HS-5 (cell line): ENCODE measurements around the gene OTOF.

Experiments used
- DNase-seq: peaks from one replicate; pipeline ENCODE4 v3.0.0-alpha.2; 2012; ENCODE audit warnings: low read depth

Gene OTOF

DNA sequence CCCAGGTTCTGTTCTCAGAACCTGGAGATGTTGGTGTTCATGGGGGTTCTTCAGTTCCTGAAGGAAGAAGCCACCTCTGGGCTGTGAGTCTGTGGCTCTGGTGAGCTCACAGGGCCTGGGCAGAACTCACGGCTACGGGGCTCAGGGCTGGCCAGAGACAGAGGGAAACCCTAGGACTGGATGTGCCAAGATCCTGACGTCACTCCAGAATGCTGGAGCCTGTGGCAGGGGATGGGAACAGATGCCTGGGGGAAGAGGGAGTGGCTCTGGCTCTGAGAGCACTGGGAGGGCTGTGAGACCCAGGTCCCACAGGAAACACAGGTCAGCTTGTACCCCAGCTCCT, at the start of gene OTOF:
Gene OTOF (minus strand): TSS at position 214 of the 343 bp plus-strand sequence.
- no peak for DNase-seq

DNA sequence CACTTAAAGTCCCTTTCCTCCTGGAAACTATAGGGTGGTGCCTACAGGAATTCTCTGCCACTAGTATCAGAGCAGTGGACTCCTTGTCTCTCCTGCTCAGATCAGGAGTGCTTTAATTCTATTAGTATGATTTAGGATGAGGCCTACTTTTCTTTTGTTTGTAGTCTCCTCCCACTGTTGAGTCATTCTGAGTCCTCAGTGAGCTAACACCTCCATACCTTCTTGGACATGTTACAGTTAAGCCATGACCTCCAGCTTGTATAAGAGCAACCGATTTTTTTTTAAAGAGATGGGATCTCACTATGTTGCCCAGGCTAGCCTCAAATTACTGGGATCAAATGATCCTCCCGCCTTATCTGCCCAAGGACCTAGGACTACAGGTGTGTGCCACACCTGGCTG, 48.7 kb upstream of the OTOF start:
- no peak for DNase-seq

DNA sequence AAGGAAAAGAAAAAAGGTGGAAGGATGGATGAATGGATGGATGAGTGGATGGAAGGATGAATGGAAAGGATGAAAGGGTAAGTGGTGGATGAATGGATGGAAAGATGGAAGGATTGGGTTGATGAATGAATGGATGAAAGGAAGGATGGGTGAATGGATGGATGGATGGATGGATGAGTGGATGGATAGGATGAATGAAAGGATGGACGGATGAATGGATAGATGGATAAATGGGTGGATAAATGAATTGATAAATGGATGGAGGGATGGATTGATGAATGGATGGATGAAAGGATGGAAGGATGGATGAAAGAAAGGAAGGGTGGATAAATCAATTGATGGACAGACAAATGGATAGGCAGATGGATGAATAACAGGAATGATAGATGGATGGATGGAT, 48.2 kb upstream of the OTOF start:
- DNase-seq, result no peak

DNA sequence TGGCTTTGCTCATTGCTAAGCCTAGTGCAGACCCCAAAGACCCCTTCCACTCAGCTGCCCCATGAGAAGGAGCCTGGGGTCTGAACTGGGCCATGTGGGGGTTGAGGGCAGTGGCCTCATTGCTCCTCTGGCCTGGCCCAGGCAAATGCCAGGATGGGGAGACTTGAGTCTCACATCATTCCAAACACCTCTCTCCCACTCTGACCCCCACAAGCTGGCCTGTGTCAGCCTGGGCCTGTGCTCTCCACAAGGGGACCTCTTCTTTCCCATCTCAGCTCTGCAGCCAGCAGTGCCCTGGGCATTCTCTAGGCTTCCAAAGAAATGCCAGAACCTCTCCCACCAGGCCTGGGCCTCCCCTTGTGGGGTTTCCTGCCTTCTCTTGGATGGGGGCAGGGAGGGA, 45.8 kb upstream of the OTOF start:
- no peak for DNase-seq

DNA sequence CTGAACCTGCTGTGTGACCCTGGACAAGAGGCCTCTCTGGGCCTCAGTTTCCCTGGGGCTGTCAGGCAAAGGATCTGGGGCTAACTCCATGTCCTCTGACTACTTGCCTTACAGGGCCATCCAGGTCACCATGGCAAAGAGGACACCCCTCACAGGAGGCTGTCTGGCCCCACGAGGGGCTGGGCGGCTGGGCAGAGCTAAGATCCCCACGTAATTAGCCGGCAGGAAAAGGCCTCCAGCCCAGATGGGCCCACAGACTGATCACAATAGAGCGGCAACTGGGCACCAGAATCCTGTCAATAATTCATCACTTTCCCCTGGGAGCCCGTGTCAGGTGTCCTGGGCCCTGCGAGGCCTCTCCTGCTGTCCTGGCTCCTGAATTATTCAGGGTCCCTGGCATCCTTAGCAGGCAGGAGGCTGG, 44.8 kb upstream of the OTOF start:
- DNase-seq, result no peak

DNA sequence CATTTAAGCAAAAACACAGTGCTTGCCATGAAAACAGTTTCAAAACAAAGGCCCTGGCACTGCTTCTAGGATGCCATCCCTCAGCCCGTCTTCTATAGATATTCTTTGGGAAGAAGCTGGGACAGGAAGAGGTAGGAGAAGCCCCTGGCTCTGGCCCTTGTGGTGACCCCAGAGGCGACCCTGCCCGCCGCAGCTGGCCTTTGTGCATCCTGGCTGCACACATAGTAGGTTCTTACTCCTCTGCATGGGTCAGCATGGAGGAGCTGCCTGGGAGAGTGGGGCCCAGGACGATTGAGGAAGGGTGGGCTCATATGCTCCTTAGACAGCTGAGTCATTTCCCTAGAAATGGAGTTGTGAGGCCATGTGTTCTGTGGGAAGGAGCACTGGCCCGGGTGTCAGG, 44.4 kb upstream of the OTOF start:
- DNase-seq, result no peak

DNA sequence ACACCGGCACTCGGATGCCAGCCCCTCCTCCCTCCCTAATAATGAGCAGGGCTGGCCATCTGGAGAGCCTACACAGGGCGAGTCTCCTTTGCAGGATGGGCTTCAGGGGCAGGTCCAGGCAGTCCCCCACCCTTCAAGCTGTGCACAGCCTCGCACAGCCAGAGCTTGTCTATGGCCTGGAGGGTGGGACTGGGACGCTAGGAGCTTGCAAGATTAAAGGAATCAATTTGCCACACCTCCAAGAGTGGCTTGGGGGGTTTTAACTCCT, 43.9 kb upstream of the OTOF start:
- DNase-seq, result no peak

DNA sequence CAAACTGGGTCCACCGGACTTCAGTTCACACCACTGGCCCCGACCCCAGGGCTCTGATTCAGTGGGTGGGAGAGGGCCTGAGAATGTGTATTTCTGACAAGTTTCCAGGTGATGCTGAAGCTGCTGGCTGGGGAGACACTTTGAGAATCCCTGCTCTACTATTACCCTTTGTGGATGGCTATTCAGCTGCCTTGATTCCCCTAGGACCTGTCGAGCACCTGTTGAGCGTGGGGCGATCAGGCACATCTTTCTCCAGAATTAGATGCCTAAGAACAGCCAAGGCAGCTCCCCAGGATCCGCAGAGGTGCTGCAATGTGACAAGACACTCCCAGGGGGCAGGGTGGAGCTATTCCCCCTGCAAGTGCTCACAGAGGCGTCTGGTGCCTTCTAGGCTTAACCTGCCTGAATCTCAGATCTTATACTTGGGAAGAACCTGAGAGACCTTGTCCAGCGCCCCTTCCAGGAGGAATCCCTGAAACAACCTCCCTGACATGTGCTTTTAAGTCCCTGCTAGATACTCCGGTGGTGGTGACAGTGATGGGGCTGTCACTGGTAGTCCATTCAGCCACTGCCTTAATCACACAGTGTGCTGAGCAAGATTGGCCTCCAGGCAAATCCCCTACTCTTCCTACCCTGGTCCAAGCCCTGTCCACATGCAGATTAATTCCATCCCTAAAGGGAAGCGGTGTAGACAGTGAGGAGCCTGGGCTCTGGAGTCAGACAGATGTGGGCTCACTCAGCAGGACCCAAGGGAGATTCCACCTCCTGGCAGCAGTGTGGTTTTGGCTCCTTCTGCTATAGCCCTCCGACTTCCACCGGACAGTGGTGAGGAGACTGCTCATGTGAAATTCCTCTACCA, 43.4 kb upstream of the OTOF start:
- DNase-seq, result no peak

DNA sequence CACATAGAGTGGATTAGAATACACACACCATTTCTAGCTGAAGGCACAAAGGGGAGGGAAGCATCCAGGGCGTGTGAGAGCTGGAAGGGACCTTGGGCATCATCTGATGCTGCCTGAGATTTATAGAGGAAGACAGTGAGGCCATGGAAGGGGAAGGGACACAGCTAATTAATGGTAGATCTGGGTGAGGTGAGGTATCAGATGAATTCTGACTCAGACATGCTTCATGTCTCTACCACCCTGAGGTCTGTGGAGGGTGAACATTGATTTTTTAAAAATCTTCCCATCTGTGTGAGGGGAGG, 42.2 kb upstream of the OTOF start:
- no peak for DNase-seq

DNA sequence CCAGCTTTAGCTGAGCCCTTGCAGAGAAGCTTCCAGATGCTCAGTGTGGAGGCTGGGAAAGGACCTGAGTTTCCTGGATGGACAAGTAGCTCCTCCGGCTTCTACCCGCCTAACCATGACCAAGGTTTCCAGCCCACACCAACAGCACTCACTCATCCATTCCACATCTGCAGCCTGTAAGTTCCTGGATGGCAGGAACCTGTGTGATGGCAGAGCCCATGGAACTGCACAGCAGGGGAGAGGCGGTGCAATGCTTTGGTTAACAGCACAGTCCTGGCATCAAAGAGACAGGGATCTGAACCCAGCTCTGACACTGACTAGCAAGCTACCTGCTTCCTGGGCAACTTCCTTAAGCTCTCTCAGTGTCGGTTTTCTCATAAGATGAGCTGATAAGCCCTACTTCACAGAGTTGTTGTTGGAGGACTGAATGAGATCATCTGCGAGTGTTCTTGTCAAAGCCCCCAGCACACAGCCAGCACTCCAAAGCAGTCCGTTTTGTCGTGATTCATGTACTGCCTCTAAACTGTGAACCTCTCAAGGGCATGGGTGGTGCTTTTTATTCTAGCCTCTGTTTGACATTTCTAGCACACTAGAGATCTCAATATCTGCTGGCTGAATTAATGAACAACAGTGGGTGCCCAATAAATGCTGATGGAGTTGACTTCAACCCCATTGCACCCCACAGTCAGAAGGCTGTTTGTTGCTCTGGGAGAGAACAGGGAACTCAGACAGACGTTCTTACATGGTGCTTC, 41.6 kb upstream of the OTOF start:
- no peak for DNase-seq

DNA sequence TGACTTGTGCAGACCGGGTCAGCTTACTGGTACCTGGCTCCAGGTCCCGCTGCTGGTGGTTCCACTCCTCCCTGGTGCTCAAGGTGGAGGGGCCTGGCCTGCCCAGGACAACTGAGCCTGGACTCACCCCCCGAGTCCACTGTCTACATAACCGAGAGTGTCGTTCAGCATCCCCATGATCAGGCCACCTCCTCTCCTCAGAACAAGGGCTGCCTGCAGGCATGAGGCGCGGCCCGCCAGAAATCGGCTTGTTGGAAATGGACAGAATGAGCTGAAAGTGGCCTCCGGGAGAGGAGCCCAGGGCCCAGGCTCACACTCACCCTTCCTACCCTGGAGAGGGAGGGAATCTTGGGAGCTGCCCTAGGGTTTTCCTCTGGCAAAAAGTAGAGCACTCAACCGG, 38.9 kb upstream of the OTOF start:
- DNase-seq, result no peak

DNA sequence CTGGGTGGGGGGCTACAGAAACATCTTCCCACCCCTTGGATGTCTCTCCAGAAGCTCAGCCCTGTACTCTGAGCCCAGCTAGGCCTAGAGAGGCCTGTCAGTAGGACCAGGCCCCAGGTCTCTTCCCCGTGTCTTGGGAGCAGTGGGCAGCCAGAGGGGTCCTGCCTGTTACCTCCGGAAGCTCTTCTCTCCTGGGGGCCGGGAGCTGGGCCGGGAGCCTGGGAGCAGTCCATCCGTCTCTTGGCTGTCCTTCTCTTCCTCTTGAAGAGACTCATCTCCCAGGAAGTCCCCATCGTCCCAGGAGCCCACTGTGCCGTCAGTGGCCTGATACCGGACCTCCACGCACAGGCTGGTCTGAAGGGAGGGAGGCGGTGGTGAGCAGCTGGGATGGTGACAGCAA, 38.3 kb upstream of the OTOF start:
- no peak for DNase-seq

DNA sequence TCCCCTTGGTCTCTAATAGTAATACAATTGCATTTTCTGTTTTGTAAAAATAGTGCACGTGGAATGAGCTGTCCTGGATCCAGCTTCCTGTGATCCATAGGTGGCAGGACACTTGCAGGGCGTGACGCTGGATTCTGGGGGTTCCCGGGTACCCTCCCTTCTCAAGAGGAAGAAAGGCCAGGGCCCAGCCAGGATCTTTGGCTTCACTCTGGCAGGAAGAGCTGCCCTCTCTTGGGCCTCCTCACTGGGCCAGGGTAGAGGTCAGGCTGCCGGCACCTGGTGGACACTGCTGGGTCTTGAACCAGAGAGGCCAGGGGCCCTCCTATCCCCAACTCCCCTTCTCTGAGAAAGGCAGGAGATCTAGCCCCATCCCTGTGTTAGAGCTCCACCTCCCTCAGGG, 37.8 kb upstream of the OTOF start:
- no peak for DNase-seq

DNA sequence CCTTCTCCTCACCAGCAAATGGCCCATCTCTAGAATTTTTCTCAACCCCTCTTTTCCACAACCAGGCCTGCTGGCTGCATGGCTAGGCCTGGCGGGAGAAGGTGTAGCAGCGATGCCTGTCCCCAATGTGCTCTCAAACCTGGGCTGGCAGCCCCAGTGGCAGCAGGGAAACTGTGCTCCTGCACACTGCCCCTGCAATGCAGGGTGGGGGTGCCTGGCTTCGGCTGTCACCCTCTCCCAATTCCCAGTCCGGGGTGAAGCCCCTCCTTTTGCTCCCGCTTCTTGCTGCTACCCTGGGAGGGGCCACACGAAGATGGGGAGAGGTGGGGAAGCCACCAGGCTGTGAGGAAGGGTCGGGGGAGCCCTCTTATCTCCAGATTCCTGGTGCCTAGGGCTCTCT, 36.1 kb upstream of the OTOF start:
- DNase-seq, result no peak

DNA sequence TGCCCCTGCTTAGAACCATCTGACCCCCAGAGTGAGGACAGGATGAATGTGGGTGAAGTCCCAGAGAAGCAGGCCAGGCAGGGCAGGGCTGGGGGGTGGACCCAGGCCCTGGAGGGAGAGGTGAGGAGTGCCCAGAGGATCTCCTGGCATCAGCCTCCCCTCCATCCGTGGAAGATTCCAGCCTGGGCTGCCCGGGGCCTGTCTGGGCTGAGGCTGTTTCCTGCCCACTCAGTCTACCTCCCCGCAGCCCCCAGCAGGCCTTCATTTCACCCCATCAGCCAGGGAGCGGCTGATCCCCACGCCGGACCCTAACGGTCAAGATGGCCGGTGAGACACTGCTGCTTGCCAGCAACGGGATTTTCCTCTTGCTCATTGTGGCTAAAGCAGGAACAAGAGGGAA, 35.3 kb upstream of the OTOF start:
- DNase-seq, result no peak

DNA sequence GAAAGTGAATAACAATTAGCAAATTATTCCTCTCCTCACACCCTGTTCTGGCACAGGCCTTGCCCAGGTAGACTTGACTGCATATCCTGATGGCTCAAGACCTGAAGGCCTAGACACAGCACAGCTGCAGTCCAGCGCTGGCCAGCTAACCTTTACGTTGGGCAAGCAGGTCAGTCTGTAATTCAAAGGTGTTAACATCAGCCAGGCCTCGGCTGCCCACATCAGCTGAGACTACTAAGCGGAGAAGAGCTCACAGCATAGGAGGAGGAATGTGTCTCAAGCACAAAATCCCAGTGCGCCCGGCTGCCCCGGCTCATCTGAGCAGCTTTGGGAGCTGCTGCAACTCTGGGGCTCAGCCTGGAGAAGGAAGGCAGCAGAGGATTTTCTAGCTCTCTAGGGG, 33.5 kb upstream of the OTOF start:
- no peak for DNase-seq

DNA sequence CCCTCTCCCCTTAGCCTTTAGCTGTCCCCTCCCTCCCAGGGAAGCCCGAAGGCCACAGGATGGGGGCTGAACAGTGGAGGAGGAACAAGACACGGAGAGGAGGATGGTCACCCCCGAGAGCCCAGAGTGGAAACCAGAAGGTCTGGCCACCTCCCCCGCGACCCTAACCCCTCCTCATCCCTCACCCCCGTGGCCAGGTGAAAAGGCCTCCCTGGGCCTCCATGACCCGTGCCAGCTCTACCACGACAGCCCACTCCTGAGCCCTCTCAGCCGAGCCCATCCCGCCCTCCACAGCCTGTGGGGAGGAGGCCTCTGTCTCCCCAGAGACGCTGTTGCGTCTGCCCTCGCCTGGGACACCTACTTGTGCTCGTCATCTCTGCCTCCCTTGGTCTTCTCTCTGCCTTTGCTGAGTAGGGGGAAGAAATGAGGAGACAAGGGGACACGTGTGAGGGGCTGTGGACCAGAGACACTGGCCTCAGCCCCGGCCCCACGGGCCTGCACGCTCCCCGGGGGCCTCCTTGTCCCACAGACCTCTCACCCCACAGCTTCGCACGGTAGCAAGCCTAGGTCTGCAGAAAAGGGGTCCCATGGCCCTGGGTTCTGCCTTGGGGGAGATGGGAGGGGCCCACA, 32.5 kb upstream of the OTOF start:
- no peak for DNase-seq

DNA sequence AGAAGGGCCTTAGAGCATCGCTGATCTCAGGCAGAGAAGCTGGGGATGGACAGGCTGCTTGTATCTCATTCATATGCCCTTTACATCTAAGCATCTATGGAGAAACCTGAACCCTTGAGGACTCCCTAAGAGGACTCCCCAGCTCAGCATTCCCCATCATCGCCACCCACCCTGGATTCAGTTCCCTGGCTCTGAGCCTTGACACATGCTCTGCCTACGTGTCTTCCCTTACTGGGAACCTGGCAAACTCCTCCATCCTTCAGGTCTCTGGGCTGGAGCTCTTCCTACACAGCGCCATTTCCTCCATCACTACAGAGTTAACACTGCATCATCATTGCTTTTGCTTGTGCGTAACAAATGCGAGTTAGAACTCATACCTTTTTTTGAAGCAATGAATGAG, 31.2 kb upstream of the OTOF start:
- no peak for DNase-seq

DNA sequence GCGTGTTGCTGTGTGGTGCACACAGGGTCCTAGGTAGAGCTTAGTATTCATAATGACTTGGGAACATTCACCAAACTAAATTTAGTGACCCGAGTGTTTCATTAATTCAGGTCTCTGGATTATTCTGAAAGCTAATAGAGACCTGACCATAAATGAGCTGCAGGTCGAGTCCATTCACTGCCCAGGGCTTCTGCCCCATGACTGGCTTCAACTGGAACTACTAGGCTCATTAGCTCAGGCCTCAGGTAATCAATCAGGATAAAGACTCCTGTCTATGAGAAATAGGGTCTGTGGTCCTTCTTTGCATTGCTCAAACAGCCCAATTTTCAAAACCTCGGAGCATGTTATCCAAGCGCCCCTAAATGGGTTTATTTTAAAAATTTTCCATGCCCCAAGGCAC, 30.0 kb upstream of the OTOF start:
- no peak for DNase-seq

DNA sequence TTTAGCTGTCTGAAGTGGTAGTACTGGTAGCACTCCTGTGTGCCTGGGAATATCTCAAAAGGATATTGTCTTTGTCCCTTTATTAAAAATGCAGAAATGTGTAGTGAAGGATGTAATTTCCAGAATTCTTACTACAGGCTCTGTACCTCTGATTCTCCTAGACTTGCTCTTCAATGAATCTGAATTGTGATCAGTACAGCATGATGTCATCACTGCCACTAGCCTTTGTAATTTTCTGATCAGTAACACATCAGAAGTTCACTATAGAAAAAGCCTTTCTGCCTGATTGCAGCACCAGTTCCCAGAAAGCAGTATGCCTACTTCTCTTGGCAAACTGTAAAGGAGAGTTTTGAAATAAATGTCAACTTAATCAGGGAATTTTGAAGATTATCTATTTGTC, 29.2 kb upstream of the OTOF start:
- DNase-seq, result no peak

DNA sequence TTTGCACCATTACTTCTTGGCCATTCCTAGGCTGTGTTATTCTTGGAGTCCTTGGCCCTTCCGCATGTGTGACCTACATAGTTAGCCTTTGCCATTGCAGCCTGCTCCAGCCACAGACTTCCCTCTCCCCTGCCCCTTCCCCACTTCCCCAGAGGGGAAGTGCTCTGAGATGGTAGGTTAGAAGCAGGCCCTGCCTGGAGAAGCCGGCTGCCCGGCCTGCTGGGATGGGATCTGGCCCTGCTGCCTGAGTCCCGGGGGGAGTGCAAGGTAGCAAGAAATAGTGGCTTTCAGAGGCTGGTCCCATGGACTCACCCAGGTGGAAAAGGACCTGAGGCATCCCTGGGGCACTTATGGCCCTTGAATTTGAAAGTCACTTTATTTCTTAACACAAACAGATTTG, 28.4 kb upstream of the OTOF start:
- no peak for DNase-seq

DNA sequence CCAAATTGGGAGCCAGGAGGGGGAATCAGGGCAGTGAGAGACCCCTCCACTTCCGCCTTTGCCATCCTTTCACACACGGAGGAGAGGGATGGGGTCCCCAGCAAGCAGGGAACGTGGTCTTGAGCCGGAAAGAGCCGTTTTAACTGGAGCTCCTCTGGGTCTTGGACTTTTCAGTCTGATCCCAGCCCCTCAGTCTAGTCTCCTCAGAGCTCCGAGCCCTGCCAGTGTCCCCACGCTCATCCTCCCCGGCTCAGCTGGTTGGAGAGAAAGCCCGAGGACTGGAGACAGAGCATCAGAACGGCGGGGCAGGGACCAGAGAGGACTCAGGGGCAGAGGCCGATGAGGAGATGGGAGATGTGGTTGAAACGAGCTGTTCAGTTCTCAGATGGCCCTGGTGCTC, 26.1 kb upstream of the OTOF start:
- no peak for DNase-seq

DNA sequence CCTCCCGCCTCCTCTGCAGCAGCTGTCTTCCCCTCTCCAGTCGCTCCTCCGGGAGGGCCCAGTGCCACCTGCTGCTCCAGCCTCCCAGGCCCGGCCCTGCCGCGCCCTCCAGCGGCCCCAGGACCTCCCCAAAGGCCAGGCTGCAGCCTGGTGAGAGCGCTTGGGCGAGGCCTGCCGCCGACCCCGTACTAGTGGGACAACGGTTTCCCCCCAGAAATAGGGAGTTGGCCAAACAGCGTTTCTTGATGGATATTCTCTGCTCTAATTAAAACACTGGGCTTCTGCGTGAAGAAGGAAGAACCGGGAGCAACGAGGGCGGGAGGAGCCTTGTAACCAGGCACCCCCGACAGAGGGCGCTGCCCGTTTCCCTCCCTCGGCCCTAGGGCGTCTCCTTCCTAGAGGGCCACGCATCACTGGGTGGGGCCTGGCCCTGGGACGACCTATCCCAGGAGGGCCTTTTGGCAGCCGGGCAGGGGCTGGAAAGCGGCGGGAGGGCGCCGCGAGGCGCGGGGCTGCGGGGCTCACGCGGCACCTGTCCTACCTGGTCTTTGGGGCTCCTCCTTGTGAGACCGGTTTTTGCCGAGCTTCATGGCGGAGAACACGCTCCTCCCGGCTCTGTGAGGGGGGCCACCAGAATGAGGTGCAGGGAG, 25.4 kb upstream of the OTOF start:
- no peak for DNase-seq
